Activated CD4-positive, alpha-beta T cell treated with anti-CD3 and anti-CD28 coated beads, Interleukin-2, amount 10 ng/mL, durations not matched to agents 24 days and 14 days (primary cell): ENCODE measurements around the gene PAQR8. TPM values are rescaled to one million over a fixed set of nuclear protein-coding genes. Genes with fewer than 3 reads are reported as not detected.

Experiments used
- DNase-seq: peaks from one replicate; pipeline ENCODE4 v3.0.0; 2022
- H3K27ac Mint-ChIP-seq: one replicate; pipeline ENCODE4 v1.8.0; 2022; ENCODE audit warnings: mild to moderate bottlenecking, mixed read lengths
- H3K27me3 Mint-ChIP-seq: one replicate; pipeline ENCODE4 v1.8.0; 2022; ENCODE audit warnings: mixed read lengths
- H3K36me3 Mint-ChIP-seq: one replicate; pipeline ENCODE4 v1.8.0; 2022; ENCODE audit warnings: low read depth, mild to moderate bottlenecking, mixed read lengths
- H3K4me1 Mint-ChIP-seq: one replicate; pipeline ENCODE4 v1.8.0; 2021; ENCODE audit warnings: mixed read lengths
- H3K4me3 Mint-ChIP-seq: one replicate; pipeline ENCODE4 v1.8.0; 2022; ENCODE audit warnings: mild to moderate bottlenecking, moderate library complexity, mixed read lengths
- H3K9me3 Mint-ChIP-seq: one replicate; pipeline ENCODE4 v1.8.0; 2021; ENCODE audit warnings: mixed read lengths
- intact Hi-C: fragments of 100-400 bp; cut with micrococcal nuclease; formaldehyde crosslinking; loops from one replicate; pipeline ENCODE4 v1.15.1; 2023
- total RNA-seq: library from RNA; stranded (reverse); gene quantifications from 2 replicates; pipeline ENCODE4 v1.2.3, GENCODE V29; 2022

Gene PAQR8
- total RNA-seq, 1 donor from 2014 or later = 4.8 TPM

DNA sequence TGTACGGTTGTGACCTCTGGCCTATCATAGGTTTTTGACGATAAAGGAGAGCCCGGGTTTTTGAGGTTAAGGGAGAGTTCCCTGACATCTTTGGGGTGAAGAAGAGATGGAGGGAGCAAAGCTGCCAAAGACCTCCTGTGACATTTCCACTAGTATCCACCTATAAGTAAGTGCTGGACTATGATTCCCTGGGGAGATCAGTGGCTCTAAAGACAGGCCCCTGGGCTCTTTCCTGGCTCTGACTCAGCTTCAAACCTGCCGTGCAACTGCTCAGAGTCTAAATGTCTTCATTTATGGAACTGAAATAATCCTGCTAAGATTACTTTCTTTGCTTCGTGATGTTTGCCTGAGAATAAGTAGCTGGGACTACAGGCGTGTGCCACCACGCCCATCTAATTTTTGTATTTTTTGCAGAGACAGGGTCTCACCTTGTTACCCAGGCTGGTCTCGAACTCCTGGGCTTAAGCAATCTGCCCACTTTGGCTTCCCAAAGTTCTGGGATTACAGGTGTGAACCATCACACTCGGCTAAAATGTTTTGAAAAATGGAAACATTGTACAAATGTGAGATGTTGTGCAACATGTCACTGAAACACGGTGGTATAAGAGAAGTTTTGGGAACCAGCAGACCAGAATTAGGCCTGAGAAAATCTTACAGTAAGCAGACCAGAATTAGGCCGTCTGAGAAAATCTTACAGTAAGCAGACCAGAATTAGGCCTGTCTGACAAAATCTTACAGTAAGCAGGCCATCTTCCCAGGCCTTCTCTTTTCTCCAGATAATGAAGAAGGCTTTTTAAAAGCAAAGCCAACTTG is 1.1 kb upstream of the PAQR8 start:
- Mint-ChIP-seq H3K27me3 (no peaks in the 10 kb centered on the region), H3K9me3 (no peaks in the 10 kb centered on the region), H3K4me1 (peaks cover 25% of the 10 kb centered on the region), H3K27ac (peak overlapping the region; percentile 86), H3K36me3 (peaks cover 4% of the 10 kb centered on the region), H3K4me3 (peak overlapping the region; percentile 85)
- intact Hi-C loops = loop anchor here (5.0 kb wide), 1 partner anchor 301 kb away; no protein-coding TSS in a partner anchor
- no peak for DNase-seq

DNA sequence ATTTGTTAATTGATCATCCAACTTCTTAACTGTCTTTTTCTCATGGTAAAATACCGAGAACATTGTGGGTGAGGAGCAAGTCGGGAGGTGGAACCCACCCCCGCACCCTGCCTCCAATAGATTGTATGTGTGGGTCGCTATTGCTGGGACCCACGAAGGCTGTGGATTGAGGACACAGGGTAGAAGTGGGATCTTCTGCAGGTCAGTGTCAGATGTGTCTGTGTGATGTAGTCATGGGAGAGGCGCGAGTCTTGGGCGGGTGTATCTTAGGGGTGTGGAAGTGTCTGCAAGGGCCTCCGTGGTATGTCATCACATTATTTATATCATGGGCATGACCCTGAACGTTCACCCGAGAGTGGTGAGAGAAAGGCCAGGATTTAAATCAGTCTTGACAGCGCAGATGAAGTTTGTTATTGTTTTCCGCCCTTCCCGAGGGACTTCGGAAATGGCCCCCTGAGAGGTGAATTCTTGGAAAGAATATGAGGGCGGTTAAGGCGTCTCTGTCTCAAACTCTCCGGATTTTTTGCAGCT is 472 bp upstream of the PAQR8 start:
- peak overlapping the region; percentile 86 for H3K27ac Mint-ChIP-seq
- intact Hi-C loops = loop anchor here (5.0 kb wide), 1 partner anchor 301 kb away; no protein-coding TSS in a partner anchor
- peaks cover 6% of the 10 kb centered on the region for H3K36me3 Mint-ChIP-seq
- no peaks in the 10 kb centered on the region for H3K27me3 Mint-ChIP-seq
- no peak for DNase-seq
- H3K4me3 Mint-ChIP-seq = peak overlapping the region; percentile 85
- H3K9me3 Mint-ChIP-seq = no peaks in the 10 kb centered on the region
- peaks cover 25% of the 10 kb centered on the region for H3K4me1 Mint-ChIP-seq

DNA sequence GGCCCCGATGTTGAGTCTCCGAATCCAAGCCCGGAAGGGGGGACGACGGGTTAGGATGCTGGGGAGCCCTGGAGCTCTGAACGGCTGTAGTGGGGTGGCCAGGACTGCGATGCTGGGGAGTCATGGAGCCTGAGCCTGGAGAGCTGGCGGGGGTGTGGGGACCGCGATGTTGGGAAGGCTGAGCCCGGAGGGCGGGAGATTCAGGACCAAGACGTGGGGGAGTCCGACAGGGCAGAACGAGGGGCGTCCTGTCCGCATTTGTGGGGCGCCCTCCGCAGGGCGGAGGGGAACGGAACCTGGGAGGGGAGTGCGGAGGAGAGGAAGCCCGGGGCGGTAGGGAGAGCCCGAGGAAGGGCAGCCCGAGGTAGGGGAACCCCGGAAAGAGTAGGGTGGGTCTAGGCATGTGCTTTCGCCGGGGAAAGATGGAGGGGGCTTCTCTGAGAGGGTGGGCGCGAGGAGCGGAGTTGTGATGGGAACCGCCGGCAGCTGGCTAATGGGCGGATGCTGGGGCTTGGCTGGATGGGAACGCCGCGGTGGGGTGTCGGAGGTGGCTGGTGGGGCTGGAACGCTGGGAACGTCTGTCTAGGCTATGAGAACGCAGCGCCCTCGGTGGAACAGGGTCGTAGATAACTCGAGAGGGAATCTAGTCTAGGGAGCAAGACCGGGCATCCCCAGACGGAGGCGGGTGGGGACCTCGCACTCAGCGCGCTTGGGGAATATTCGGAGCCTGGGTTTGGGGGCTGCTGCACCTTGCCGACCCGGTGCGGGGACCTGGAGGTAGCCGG is 684 bp downstream of the PAQR8 start:
- Mint-ChIP-seq H3K4me1 (peaks cover 26% of the 10 kb centered on the region), H3K27ac (peak overlapping the region; percentile 92), H3K4me3 (peak overlapping the region; percentile 99), H3K9me3 (no peaks in the 10 kb centered on the region), H3K27me3 (no peaks in the 10 kb centered on the region), H3K36me3 (peaks cover 16% of the 10 kb centered on the region)
- DNase-seq = peak; percentile 85
- intact Hi-C loops = loop anchor here (1.0 to 5.0 kb wide), 6 partner anchors 14 to 300 kb away; no protein-coding TSS in a partner anchor

DNA sequence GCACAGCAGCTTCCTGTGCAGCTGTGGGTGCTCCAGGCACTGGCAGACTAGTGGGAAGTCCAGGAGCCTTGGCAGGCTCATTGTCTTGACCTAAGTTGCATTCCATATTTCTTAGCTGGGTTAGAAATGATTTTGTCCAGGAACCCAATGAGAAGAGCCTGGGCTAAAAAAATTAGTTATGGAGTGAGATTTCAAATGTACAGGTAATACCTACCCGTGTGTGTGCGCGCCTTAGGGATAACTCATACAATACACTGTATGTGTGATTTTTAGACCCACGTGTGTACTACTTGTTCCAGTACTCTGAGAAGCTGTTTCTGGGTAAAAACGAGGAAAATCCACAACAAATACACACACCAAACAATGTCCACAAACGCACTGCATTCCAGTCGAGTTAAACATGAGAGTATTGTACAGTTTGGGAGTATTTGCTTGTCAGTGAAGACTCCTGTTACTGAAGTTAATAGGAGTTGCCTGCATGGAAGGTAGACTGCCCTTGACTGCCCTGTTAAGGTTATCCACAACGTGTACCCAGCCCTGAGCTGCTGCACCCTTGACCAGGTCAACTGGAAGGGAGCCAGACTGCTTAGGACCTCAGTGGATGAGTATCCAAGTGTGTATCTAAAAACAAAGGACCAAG is 1.4 kb downstream of the PAQR8 start:
- DNase-seq = no peak
- Mint-ChIP-seq H3K27me3 (no peaks in the 10 kb centered on the region), H3K4me3 (peak overlapping the region; percentile 99), H3K36me3 (peaks cover 21% of the 10 kb centered on the region), H3K27ac (peak overlapping the region; percentile 92), H3K9me3 (no peaks in the 10 kb centered on the region), H3K4me1 (peaks cover 28% of the 10 kb centered on the region)
- intact Hi-C loops = loop anchor here (2.0 to 5.0 kb wide), 4 partner anchors 13 to 299 kb away; no protein-coding TSS in a partner anchor

DNA sequence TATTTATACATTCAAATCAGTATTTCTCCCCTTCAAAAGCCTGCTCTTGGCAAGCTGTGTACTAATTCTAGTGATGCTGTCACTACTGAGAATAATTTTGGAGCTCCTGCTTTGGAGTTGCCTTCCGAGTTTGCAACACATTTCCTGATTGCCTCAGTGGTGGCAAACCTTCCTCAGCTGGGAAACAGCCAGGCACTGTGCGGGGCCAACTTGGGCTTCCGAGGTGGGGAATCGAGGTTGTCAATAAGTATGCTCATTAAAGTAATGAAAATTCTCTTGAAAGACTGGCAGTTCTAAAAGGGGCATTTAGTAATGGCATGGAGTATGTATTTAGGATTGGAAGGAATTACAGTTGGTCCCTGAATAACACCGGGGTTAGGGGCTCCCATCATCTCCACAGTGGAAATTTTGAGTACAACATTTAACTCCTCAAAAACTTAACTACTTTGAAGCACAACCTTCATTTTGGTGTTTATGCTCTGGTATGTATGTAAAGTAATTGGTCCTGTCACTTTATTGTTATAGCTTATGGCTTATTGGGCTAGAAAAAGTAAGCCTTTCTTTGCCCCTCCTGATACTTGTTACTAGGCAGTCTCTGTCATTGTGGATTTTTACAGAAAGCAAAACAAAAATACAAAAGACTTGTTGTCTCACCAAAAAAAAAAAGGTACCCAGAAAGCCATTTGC is 2.7 kb downstream of the PAQR8 start:
- Mint-ChIP-seq H3K36me3 (peaks cover 32% of the 10 kb centered on the region), H3K27ac (no peak overlapping the region), H3K4me1 (peaks cover 28% of the 10 kb centered on the region), H3K9me3 (no peaks in the 10 kb centered on the region), H3K4me3 (peak overlapping the region; percentile 40), H3K27me3 (no peaks in the 10 kb centered on the region)
- DNase-seq = no peak
- intact Hi-C loops = loop anchor here (5.0 kb wide), 1 partner anchor 298 kb away; no protein-coding TSS in a partner anchor

DNA sequence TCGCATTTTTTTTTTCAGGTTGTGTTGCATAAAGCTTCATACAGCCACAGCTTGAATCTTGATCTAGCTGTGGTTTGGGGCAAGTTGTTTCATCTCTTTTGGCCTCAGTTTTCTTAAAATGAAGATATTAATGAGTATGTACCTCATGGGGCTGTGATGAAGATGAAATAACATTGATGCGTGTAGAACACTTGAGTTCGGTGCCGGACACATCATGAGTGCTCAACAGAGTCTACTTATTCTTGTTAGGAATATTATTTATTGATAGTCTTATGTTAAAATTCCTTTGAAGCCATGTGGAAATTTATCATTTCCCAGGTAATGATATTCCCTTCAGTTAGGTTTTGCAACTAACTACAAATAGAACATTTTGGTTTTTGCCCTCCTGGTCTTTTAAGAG is 3.4 kb downstream of the PAQR8 start:
- peaks cover 34% of the 10 kb centered on the region for H3K36me3 Mint-ChIP-seq

DNA sequence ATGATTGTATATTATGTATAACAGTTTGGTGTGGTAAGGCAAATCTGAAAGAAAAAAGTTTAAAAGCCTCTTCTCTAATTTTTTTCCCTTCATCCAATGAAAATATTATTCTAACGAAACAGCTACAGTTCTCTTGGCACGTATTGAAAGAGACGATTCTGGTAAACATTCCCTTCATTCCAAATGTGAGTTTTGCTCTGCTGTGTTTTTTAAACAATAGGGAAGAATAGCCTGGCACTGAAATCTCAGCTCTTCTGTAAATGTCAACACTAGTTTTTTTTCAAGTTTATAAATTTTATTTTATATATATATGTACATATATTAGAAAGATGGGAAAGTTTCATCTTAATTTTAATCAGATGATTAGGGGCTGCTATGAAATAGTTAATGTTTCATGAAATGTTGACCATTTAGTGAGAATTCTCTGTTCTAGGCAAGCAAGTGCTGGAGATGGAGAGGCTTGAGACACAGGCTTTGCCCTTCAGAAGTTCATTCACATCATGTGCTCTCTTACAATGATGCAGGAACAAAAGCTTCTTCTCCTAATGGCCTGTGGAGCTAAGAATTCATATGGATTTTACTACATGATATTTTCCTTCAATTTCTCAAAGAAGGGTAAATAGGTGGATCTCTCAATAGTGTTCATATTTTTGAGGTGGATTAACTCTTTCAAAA is 4.1 kb downstream of the PAQR8 start:
- intact Hi-C loops = no loop called here
- H3K4me1 Mint-ChIP-seq = peaks cover 28% of the 10 kb centered on the region
- no peak overlapping the region for H3K4me3 Mint-ChIP-seq
- H3K36me3 Mint-ChIP-seq = peaks cover 37% of the 10 kb centered on the region
- H3K27me3 Mint-ChIP-seq = no peaks in the 10 kb centered on the region
- H3K27ac Mint-ChIP-seq = no peak overlapping the region
- no peak for DNase-seq
- H3K9me3 Mint-ChIP-seq = no peaks in the 10 kb centered on the region

More for the DNA sequence above, 3.4 kb downstream of the PAQR8 start:
- DNase-seq = no peak
- Mint-ChIP-seq H3K27ac (no peak overlapping the region), H3K27me3 (no peaks in the 10 kb centered on the region), H3K9me3 (no peaks in the 10 kb centered on the region), H3K4me3 (no peak overlapping the region), H3K4me1 (peaks cover 28% of the 10 kb centered on the region)
- intact Hi-C loops = no loop called here

DNA sequence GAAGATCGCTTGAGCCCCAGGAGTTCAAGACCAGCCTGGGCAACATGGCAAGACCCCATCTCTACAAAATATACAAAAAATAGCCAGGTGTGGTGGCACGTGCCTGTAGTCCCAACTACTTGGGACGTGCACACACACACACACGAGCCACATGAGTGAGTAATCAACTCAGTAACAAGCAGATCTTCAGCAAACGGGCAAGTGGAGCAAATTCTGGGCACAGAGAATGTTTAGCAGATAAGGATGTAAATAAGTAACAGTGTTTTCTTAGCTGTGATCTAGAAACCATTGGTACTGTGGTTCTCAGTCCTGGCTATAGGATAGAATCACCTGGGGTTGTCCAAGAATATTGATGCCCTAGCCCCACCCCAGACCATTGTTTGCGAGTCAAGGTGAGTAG is 6.1 kb downstream of the PAQR8 start:
- Mint-ChIP-seq H3K27me3 (no peaks in the 10 kb centered on the region), H3K4me1 (peaks cover 15% of the 10 kb centered on the region), H3K36me3 (peaks cover 37% of the 10 kb centered on the region), H3K4me3 (no peak overlapping the region), H3K9me3 (no peaks in the 10 kb centered on the region), H3K27ac (no peak overlapping the region)
- intact Hi-C loops = no loop called here
- DNase-seq = no peak

DNA sequence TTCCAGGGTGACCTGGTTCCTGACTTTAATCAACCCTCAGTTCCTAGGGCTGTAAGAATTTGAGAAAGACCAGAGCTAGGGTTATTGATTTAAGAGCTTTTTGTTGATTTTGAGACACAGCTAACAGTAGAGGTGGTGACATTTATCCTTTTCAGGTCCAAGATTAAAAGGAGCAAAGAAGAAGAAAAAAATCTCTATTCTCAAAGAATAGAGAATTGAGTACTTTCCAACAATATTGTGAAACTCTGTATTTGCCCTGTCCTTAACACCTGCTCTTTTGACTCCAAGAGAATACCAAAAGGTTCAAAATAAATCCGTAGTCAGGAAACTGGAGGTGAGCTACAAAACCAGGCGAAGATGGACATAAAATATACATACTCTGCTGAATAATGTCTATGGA is 7.3 kb downstream of the PAQR8 start:
- H3K36me3 Mint-ChIP-seq = peaks cover 46% of the 10 kb centered on the region
- peaks cover 8% of the 10 kb centered on the region for H3K4me1 Mint-ChIP-seq
- intact Hi-C loops = no loop called here
- H3K27ac Mint-ChIP-seq = no peak overlapping the region
- no peak for DNase-seq
- H3K9me3 Mint-ChIP-seq = peaks cover 8% of the 10 kb centered on the region
- H3K27me3 Mint-ChIP-seq = no peaks in the 10 kb centered on the region
- no peak overlapping the region for H3K4me3 Mint-ChIP-seq

DNA sequence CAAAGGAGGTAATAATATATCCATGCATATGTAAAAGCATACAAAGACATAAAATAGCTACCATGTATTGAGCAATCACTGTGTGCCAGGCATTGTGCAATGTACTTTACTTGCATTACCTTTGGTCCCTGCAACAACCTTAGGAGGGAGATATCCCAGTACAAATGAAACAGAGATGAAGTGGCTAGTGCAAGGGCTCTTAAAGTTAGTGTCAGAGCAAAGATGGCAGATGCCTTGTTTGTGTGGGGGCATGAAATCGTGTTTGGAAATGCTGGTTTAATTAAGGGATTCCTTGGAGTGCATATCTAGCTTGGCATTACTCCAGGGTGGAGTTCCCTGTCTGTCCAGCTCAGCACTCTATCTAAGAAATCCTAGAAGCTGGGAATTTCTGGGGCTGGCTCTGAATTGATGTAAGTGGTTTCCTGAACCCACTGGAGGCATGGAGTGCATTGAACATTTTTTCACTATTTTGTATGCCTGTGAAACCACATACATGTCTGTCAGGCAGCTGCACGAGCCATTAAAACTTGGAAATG is 9.8 kb downstream of the PAQR8 start:
- no peaks in the 10 kb centered on the region for H3K27me3 Mint-ChIP-seq
- H3K27ac Mint-ChIP-seq = no peak overlapping the region
- H3K9me3 Mint-ChIP-seq = peaks cover 12% of the 10 kb centered on the region
- H3K36me3 Mint-ChIP-seq = peaks cover 47% of the 10 kb centered on the region
- no peak overlapping the region for H3K4me3 Mint-ChIP-seq
- no peak for DNase-seq
- H3K4me1 Mint-ChIP-seq = peaks cover 15% of the 10 kb centered on the region
- intact Hi-C loops = no loop called here

DNA sequence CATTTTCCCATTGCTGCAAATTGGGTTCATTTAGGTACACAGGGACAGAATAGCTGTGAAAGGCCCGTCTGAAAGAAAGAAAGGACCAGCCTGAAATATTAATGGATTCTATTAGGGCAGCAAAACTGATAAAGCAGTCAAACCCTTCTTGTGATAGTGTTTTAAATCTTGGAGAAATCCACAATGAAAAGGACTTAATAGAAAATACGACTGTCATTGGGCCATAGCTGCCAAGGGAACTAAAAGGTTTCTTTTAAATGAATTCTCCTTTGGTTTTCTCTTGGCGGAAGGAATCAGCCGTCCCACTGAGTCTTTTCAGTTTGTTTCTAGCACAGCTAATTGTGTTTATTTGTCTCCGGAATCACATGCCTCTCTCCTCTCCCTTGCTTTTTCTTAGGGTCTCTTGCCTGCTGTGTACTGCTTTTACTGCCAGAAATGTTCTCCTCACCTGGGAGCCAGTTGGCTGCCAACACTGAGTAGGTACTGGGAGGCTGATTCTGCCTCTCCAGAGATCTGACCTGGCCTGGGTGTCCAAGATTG is 11.3 kb downstream of the PAQR8 start:
- Mint-ChIP-seq H3K27me3 (no peaks in the 10 kb centered on the region), H3K4me1 (peaks cover 24% of the 10 kb centered on the region), H3K9me3 (peaks cover 12% of the 10 kb centered on the region), H3K4me3 (no peak overlapping the region), H3K36me3 (peaks cover 34% of the 10 kb centered on the region), H3K27ac (no peak overlapping the region)
- DNase-seq = no peak
- intact Hi-C loops = no loop called here

DNA sequence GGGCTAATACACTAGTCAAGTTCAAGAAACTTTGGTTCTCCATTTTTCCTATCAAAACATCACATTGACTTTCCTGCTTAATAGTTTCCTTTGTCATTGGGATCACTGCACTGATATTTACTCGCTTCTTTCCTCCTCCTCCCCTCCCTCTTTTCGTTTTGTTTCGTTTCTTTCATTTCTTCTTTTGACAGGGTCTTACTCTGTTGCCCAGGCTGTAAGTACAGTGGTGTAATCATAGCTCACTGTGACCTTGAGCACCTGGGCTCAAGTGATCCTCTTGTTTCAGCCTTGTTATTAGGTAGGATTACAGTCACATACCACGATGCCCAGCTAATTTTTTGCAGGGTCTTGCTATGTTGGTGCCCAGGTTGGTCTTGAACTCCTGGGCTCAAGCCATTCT is 12.3 kb downstream of the PAQR8 start:
- DNase-seq = no peak
- no peak overlapping the region for H3K4me3 Mint-ChIP-seq
- intact Hi-C loops = no loop called here
- peaks cover 29% of the 10 kb centered on the region for H3K36me3 Mint-ChIP-seq
- peaks cover 12% of the 10 kb centered on the region for H3K9me3 Mint-ChIP-seq
- H3K27me3 Mint-ChIP-seq = no peaks in the 10 kb centered on the region
- H3K4me1 Mint-ChIP-seq = peaks cover 24% of the 10 kb centered on the region
- H3K27ac Mint-ChIP-seq = no peak overlapping the region
